GM19455 (cell line): ENCODE measurements around the gene GMPPB.
"Not testable (repeated sequence)": the region's sequence is repeated elsewhere in the genome, so short reads cannot be mapped to it uniquely, and the experiment has no call there.

Experiments
- ATAC-seq: cut with Tn5 transposase; IDR thresholded peaks from one replicate; pipeline ENCODE4 v1.9.1; 2021; ENCODE audit not compliant: unreplicated experiment

GMPPB gene

DNA sequence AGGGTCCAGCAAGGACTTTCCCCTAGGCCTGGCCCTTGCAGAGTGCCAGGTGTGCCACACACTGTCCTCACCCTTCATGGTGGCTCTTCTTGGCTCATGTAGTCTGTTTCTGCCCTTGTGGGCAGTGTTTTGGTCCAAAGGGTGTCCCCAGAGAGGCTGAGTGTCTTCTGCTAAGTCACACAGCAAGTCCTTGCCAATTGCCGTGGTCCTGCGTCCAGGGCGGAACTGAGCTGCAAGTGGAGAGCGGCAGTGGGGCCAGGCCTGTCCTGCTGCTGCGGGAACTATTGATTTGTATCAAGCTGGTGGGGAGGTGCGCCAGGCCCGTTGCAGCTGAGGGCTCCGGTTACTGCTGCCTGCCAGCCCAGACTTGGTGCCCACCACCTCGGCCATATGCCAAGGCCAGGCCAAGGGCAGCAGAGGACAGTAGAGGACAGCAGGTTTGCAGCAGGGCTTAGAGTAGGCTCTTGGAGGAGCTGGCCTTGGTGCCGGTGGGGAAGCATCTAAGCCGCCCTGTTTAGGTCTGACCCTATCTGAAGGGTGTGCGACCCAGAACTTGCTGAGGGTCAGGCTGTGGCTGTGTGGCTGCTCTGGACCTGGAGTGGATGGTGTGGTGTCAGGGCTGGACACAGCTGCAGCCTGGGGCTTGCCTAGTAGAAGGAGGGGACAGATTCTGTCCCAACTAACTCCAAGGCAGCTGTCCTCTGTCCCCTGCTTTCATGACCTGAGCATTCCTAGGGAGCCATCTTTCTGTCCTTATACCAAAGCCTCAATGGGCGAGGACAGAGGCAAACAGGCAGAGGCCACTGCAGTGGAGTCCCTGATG is 8.8 kb downstream of the GMPPB start:
- no peak for ATAC-seq

DNA sequence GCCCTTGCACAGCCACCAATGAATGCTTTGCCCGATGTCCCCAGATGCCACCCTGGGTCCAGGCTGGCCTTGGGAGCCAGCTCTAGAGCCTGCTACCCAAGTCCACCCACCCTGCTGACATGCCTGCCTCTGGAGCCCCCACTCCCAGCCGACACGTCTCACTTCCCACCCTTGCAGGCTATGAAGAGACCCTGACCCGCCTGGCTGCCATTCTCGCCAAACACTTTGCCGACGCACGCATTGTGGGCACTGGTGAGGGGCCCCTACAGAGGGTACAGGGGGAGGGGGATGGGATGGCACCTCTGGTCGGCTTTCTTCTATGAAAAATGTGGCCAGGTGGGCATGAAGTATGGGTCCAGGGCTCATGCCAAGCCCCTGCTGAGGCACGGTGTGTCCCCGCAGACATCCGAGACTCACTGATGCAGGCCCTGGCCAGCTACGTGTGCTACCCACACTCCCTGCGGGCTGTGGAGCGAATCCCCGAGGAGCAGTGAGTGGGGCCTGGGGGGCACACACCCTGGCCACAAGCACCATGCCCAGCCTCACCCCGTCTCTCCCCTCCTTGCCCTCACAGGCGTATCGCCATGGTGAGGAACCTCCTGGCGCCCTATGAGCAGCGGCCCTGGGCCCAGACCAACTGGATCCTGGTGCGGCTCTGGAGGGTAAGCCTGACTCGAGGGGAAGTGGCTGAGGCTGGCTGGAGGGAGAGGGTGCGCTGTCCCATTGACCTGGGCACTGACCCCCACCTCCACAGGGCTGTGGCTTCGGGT is 10.2 kb downstream of the GMPPB start:
- no peak for ATAC-seq

DNA sequence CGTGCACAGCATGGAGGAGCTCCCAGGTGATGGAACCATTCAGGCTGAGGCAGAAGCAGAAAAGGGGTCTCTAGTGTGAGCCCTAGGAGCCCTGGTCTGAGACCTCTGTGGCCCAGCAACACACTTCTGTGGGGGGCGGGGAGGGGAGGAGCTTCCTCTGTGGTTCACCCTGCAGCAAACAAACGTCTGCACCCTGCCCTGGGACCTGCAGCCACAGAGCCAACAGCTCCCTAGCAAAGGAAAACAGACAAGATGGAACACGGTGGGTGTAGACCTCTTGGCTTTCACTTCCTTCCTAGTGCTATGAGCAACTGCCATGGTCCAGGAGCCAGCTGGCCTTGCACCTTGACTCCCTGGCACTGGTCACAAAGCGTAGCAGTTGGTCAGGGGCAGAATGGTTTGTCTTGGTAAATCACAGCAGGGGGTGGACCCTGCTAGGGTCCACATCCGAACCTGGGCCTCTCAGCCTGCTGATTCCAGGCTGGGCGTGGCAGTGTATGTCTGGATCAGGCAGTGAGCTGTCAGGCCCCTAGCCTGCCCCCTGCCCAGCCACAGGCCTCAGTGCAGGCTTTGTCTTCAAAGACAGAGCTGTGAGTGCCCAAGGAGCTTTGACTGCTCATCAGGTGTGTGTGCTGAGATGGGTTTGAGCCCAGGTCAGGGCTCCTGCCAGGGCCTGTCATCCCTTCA is 11.0 kb downstream of the GMPPB start:
- ATAC-seq = no peak

DNA sequence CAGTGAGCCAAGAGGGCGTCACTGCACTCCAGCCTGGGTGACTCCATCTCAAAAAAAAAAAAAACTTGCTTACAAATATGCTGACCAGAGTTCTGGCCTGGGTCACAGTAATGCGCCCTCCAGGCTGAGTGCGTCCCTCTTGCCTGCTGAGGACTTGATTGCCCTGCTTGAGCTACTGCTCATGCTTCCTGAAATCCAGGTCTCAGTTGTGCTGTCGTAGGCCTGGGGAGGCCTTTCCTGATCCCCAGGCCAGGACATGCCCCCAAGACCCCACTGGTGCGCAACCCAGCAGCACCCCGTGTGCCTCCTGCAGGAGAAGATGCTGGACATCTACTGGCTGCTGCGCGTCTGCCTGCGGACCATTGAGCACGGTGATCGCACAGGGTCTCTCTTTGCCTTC is 11.6 kb downstream of the GMPPB start:
- ATAC-seq = no peak

DNA sequence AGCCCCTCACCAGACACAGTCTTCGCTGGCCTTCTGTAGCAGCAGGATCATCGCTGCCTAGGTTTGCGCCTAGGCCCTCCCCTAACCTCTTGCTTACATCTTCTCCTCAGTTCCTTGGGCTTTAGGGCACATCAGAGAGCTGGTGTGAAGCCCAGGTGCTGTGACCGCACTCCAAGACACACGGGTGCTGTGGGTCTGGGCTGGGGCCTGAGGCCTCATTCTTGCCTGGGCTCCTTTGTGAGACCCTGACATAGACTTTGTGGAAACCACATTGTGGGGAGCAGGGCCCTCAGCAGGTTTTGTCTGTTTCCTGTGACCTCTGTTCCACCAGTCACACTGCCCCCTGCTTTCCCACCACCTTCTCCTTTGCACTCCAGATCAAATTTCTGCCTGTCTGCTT is 12.3 kb downstream of the GMPPB start:
- ATAC-seq = no peak

DNA sequence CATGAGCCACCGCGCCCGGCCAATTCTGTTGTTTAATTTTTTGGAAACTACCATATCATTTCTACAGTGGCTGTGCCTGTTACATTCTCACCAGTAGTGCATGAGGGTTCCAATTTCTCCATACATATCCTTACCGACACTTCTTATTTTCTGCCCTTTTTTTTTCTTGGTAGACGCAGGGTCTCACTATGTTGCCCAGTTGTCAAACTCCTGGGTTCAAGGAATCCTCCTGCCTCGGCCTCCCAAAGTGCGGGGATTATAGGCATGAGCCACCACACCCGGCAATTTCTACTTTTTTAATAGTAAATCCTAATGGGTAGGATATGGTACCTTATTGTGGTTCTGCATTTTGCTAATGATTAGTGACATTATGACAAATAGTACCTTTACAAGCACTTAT is 13.9 kb downstream of the GMPPB start:
- ATAC-seq = no peak

DNA sequence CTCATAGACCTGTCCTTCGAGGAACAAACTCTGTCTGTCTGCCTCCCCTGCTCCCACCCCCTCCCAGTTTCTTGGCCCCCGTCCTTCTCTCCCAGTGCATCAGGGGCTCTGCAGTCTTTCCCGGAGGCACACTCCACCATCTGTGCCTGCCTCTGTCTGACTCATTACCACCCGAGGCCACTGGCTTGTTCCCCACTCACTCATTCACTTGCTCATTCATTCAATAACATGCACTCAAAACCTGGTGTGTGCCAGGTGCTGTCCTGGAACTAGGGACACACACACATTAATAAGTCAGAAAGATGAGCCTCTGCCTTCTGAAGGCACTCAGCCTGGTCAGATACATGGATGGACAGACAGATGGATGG is 16.7 kb downstream of the GMPPB start:
- no peak for ATAC-seq

DNA sequence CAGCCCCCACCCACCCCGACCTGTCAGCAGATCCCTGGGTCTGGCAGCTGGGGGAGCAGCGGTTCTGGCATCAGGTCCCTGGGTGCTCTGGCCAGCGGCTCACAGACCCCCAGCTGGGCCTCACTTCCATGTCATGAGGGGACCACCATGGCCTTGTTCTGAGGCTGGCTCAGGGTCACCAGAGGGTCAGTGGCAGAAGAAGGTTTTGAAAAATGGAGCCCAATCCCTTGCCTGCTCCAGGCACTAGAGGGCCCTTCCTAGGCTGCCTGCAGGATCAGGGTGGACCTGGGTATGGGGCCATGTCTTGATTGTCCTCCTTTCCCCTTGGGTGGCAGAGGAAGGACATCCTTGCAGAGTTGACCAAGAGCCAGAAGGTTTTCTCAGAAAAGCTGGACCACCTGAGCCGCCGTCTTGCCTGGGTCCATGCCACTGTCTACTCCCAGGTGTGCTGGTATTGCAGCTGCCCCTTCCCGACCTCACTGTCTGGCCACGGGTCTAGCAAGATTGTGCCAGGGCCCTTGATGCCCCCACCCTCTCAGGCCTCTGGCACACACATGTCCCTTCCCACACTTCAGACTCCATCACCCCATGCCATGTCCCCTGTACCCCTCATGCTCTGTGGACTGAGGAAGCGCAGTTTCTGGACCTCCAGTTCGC is 17.2 kb downstream of the GMPPB start:
- ATAC-seq = no peak

DNA sequence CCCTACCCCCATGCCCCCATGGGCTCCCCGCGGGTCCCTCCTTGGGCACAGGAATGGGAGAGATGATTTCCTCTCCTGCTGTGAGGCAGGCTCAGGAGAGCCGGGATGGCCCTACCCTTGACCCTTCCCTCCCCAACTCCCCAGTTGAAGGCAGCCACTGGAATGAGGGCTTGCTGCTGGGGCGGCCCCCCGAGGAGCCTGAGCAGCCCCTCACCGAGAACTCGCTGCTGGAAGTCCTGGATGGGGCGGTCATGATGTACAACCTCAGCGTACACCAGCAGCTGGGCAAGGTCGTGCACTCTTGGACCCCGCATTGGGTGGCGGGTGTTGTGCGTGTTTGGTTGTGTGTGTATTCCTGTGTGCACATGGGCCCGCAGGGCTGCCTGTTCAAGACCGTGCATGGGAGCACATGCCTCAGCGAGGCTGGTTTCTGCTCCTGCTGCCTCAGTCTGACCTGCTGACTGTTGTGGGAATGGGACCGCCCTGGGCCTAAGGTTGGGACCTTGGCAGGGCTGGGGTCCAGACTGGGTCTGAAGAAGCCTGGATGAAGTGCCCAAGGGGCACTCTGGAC is 18.3 kb downstream of the GMPPB start:
- no peak for ATAC-seq

DNA sequence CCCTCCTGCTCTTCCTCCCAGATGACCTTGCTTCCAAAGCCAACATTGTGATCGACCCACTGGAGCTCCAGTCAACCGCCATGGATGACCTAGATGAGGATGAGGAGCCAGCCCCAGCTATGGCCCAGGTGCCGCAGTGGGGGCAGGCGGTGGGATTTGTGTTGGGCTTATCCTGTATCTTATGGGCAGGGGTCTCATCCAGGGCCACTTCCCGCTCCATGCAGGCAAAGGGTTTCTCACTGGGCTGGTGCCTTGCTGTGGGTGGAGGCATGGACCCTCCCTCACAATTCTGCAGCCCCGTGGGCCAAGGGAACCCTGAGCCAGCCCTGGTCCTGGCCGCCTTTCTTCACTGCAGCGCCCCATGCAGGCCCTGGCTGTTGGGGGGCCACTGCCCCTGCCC is 19.1 kb downstream of the GMPPB start:
- no peak for ATAC-seq

DNA sequence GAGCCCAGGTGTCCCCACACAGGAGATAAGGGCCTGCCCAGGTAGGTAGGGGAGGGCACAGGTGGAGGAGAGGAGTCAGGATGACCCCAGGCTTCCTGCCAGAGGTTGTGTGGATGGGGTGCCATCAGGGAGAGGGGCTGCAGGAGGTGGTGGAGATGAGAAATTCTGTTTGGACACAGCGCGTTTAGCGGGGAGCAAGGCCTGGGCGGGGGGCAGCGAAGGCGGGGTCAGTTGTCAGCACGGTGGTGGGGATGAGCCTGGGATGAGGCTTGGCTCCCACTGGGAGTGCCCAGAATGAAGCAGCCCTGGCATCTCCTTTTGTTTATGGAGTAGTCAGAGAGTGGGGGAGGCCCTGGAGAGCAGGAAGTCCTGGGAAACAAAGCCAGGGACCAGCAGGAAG is 19.8 kb downstream of the GMPPB start:
- ATAC-seq = no peak

DNA sequence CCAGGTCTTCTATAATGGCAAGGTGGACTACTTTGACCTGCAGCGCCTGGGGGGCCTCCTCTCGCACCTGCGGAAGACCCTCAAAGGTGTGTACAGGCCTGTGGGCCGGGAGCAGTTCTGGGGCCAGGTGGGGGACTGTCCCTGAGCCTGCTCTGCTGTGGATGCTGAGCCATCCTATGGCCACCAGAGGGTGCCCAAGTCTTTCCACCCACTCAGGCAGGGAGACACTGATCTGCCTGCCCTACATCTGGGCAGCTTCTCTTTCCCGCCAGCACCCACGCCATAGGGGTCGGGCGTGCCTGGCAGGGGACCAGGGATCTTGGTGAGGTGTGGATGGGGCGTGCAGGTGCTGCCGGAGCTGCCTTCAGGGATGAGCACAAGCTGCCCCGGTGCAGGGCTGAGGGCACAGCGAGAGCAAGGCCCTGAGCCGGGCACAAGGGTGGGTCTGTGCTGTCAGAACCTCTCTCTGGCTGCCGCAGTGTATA is 20.3 kb downstream of the GMPPB start:
- ATAC-seq = no peak

DNA sequence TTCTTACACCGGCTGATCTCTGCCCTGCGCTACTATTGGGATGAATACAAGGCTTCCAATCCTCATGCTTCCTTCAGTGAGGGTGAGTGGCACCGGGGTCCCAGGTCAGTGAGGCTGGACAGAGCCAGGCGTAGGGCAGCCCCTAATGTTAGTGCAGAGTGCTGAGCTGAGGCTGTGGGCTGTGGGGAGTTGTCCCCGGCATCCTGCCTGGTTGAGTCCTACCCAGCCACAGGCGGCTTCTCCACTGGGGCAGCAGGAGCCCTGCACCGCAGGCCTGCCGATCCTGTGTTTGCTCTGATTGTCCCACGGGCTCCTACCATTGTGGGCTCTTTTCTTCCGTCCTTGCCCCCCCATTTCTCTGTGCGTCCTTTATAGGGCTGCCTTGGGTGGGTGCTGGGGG is 21.1 kb downstream of the GMPPB start:
- no peak for ATAC-seq

DNA sequence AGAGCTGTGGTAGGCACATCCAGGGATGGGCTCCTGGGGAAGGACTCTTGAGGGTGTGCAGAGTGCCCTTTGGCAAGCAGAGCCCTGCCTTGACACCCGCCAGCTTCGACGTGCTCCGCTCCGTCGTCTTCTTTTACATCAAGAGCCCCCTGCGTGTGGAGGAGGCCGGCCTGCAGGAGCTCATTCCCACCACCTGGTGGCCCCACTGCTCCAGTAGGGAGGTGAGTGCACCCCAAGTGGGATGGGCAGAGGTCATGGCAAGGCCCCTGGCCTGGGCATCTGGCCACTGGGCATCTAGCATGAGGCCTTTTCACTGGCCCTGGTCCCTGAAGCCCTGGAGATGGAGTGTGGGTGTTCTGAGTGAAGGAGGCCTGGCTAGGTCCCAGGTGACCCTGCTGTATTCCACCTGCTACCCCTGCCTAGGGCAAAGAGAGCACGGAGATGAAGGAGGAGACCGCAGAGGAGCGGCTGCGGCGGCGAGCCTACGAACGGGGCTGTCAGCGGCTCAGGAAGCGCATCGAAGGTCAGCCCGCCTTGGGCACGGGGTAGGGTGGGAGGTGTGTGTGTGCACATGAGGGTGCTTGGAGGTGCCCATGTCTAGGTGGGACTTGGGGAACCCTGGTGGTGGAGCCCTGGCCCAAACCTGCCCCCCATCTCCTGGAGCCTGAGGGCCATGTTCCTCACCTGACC is 22.2 kb downstream of the GMPPB start:
- ATAC-seq = no peak

DNA sequence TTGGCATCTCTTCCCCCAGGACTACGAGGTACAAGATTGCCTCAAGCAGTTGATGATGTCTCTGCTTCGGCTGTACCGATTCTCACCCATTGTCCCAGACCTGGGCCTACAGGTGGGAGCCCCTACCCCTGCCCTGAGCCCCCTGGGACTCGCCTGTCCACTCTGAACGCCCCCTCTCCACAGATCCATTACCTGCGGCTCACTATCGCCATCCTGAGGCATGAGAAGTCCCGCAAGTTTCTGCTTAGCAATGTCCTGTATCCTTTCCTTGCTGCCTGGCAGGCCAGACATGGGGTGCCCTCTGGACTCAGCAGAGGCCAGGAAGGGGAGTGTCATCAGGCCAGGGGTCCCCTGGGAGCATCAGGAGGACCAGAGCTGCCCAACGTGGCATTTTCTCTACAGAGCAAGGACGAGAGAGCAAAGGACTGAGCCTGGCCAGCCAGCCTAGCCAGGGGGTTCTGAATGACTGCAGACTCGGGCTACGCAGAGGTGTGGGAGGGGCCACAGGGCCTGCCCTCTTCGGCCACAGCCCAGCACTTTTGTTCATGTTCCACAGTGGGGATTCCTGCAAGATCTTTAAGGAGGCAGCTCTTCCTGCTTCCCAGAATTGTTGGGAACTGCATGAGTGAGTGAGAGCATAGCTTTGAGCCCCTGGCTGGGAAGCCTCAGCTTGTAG is 23.2 kb downstream of the GMPPB start:
- ATAC-seq = no peak

DNA sequence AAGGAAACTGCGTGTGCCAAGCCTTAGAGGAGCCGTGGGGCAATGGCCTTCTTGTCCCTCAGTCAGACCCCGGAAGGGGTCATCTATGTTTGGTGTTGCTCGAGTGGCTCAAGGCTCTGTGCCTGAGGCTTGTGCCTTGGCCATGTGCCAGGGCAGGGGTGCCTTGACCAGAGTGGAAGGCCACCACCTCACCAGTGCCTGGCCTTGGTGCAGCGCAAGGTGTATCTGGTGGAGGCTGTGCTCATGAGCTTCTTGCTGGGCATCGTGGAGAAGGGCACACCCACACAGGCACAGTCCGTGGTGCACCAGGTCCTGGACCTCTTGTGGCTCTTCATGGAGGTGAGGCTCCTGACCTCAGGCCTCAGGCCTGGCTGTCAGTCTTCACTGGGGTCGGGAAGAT is 23.7 kb downstream of the GMPPB start:
- ATAC-seq = no peak

DNA sequence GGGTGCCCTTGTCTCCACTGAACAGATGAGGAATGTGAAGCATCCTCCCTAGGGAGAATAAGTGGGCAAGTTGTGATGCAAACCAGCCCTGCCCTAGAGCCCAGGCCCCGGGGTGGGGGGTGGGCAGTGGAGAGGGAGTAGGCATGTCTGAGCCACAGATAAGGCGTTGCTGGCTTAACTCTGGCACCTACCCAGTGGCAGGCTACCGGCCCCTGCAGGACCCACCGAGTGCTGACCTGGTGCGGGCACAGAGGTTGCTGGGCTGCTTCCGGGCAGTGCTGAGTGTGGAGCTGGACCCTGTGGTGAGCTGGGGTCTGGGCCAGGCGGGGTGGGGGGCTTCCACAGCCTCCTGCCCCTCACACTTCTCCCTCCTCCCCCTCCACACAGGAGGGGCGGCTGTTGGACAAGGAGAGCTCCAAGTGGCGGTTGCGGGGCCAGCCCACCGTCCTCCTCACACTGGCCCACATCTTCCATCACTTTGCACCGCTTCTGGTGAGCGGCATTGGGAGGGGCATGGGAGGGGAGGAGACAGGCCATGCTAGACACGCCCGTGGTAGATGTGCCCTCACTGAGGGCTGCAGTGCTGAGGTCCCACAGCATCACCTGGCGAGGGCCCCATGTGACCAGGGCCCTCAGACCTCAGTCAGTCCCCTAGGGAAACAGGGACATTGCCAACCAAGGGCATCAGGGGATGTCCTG is 24.3 kb downstream of the GMPPB start:
- no peak for ATAC-seq

DNA sequence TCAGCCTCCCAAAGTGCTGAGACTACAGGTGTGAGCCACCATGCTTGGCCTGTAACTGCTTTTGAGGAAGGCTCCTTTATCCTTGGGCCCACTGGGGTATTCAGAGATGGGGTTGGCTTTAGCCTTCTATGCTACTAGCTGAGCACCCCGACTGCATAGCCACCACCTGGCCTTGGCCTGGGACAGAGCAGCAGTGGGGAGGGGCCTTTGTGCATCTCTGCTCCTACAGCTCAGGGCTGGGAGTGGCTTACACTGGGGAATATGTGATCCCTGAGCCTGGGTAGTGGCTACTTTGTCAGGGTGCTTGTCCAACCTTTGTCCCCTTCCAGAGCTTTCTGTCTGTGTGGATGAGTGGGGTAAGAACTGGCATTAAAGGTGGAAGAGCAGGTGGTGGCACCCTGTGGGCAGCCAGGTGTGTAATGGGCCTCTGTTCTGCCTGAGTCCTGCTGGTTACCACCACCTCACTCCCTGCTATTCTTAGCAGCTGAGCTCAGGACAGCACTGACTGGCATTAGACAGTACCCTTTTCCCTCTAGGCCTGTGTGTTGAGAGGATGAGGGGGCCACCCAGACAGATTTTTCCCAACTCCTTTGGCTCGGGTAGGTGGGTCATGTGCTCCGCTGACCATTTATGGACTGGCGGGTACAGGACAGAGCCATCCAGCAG is 28.3 kb downstream of the GMPPB start:
- ATAC-seq = not testable (repeated sequence)
